ENCODE measurements around the gene LCOR. TPM values are rescaled to one million over a fixed set of nuclear protein-coding genes. Genes with fewer than 3 reads are reported as not detected.

LCOR gene
- total and polyA plus RNA-seq, 2 of the 4 experiments (the other 2 are of a cell fraction), result 3.7 to 36.9 TPM

DNA sequence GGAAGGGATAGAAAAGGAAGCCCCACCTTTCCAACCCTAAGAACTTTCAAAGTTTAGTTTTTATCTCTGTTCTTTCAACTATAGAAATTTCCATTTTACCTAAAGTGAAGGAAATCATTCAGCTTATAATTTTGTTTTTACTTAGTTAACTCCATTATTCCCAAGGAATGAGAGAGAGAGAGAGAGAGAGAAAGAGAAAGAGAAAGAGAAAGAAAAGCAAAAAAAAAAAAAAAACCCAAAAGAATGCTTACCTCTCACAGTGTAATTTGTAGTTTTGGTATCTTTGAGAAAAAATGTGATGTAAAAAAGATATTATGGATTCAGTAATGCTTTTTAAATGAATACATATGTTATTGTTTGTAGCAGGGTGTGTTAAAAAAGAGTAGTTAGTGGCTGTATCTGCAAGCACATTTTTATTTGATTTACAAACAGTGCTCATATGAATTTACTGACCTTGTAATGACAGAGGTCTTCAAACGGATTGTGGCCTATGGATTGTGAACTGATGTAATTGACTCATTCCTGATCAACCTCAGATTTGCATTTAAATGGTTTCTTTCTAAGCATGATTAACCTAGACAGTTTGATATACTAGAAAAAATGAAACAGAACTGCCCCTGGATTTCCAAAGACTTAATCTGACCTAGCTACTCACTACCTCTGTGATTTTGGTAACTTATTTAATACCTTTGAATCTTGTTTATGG is 64.9 kb downstream of the LCOR start:
- Histone ChIP-seq H2AFZ (replicated peaks; ENCODE audit: low read length, poor library complexity) (no peak overlapping the region), H3K9me3 (ENCODE audit: control insufficient read depth, insufficient read depth, low read length) (no peaks in the 10 kb centered on the region), H3K14ac (replicated peaks; ENCODE audit: low read depth, low read length) (no peak overlapping the region), H3K23ac (ENCODE audit: low read depth, low read length) (no peak overlapping the region), H2BK15ac (ENCODE audit: low read depth, low read length) (no peak overlapping the region), H2BK20ac (ENCODE audit: low read depth, low read length) (no peak overlapping the region), H3K9ac (ENCODE audit: low read depth, low read length) (no peak overlapping the region), H3K79me1 (ENCODE audit: low read depth in 1 of 2, low read length in 2 of 2) (peaks cover 21 to 52% of the 10 kb centered on the region in 2 experiments), H2BK120ac (ENCODE audit: low read depth, low read length) (no peak overlapping the region), H2AK5ac (ENCODE audit: low read depth, low read length) (no peak overlapping the region), H3K56ac (ENCODE audit: extremely low read depth, insufficient read depth, low read length) (no peak overlapping the region), H3K9me1 (ENCODE audit: insufficient read depth, low read length) (peaks cover 6% of the 10 kb centered on the region; the same call in 1 of the 2 replicates), H4K20me1 (ENCODE audit: insufficient read depth, low read length) (peaks cover 45% of the 10 kb centered on the region), H3K4me3 (ENCODE audit: insufficient read depth, low read depth, low read length) (no peak overlapping the region), H2BK5ac (ENCODE audit: low read depth, low read length, poor library complexity, severe bottlenecking) (no peak overlapping the region), H2AK9ac (replicated peaks; ENCODE audit: low read depth, low read length, poor library complexity) (no peak overlapping the region), H3K4me1 (ENCODE audit: control insufficient read depth, insufficient read depth, low read length) (no peaks in the 10 kb centered on the region), H4K8ac (ENCODE audit: low read depth in 2 of 2, low read length in 2 of 2) (no peak overlapping the region), H4K91ac (ENCODE audit: insufficient read depth, low read depth, low read length) (no peak overlapping the region), H3K4me2 (ENCODE audit: low read depth, low read length) (no peak overlapping the region), H3K4ac (ENCODE audit: low read depth, low read length) (no peak overlapping the region), H3K36me3 (ENCODE audit: control insufficient read depth, insufficient read depth, low read length) (0 out of 2 replicates have a peak, but pooled peaks cover 1% of the 10 kb centered on the region), H3K18ac (ENCODE audit: low read depth, low read length) (no peak overlapping the region), H3K27me3 (ENCODE audit: control insufficient read depth, insufficient read depth, low read length) (no peaks in the 10 kb centered on the region), H3K27ac (ENCODE audit: insufficient read depth, low read length) (no peak overlapping the region), H4K5ac (ENCODE audit: low read depth, low read length) (no peak overlapping the region)
- DNase-seq, result no peak
- ChIA-PET POLR2A (ENCODE audit: unreplicated experiment) (no interaction called here), CTCF (interaction anchor here (0.6 to 0.7 kb wide), 2 partner anchors 119 to 1464 kb away, joined by 3 to 4 read pairs; no protein-coding TSS in a partner anchor)
- in situ Hi-C loops (cut with MboI; ENCODE audit: low sequenced_read_pairs) (no loop called here), dilution Hi-C loops (cut with HindIII; ENCODE audit: low sequenced_read_pairs, unreplicated experiment) (no loop called here), intact Hi-C loops (cut with micrococcal nuclease) (loop anchor here (5.0 kb wide), 1 partner anchor 45 kb away; no protein-coding TSS in a partner anchor)
- no CpG with 5 or more reads among the region's 1 CpG for WGBS, 2 experiments (ENCODE audit: extremely low coverage in 2 of 2, insufficient read length in 1 of 2)
- BruUV-seq (replicated peaks), result no TSS peak
- TF ChIP-seq RFX5 (IDR thresholded peaks at IDR 0.05; ENCODE audit: low read depth, low read length) (no peak), BHLHE40 (IDR thresholded peaks at IDR 0.05; ENCODE audit: low read depth, low read length) (no peak)
- no peak for ATAC-seq (ENCODE audit: low read depth)

Data from IMR-90 (cell line).